ENCODE measurements around the gene MAB21L3.

DNA sequence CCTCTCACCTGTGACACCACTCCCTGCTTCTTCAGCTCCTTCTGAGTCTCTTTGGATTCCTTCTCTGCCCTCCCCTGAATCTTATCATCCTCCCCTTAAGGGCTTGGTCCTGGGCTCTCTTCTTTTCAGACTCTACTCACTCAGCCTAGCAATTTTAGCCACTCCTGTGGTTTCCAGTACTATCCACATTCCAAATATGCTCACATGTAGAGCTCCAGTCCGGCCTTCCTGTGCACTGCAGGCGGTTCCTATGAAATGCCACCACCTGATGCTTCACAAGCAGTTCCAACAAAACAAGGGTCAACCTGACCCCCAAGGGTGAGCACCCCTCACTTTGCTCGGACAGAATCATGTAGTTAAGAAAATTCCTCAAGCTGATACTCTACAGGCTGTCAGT is 35.9 kb downstream of the MAB21L3 start:
- no peak for TF ChIP-seq POLR2AphosphoS5 (IDR thresholded peaks at IDR 0.05; ENCODE audit: insufficient read depth, low read depth, low read length)
- TF ChIP-seq, protein P1, sequence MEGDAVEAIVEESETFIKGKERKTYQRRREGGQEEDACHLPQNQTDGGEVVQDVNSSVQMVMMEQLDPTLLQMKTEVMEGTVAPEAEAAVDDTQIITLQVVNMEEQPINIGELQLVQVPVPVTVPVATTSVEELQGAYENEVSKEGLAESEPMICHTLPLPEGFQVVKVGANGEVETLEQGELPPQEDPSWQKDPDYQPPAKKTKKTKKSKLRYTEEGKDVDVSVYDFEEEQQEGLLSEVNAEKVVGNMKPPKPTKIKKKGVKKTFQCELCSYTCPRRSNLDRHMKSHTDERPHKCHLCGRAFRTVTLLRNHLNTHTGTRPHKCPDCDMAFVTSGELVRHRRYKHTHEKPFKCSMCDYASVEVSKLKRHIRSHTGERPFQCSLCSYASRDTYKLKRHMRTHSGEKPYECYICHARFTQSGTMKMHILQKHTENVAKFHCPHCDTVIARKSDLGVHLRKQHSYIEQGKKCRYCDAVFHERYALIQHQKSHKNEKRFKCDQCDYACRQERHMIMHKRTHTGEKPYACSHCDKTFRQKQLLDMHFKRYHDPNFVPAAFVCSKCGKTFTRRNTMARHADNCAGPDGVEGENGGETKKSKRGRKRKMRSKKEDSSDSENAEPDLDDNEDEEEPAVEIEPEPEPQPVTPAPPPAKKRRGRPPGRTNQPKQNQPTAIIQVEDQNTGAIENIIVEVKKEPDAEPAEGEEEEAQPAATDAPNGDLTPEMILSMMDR (IDR thresholded peaks at IDR 0.05; ENCODE audit: extremely low read depth in 1 of 2, insufficient read depth in 1 of 2, low read depth in 1 of 2, low read length in 2 of 2), result no peak
- TF ChIP-seq JUN (IDR thresholded peaks at IDR 0.05; ENCODE audit: borderline replicate concordance, insufficient read depth, insufficient read length, low read depth), result no peak
- no peak for TF ChIP-seq POLR2A (IDR thresholded peaks at IDR 0.05; ENCODE audit: low read depth, low read length)
- TF ChIP-seq FOS (IDR thresholded peaks at IDR 0.05; ENCODE audit: borderline replicate concordance, insufficient read depth, low read length), result no peak
- TF ChIP-seq EZH2 (IDR thresholded peaks at IDR 0.05; ENCODE audit: borderline replicate concordance, low read depth, low read length, severe bottlenecking), result no peak
- TF ChIP-seq MYC (IDR thresholded peaks at IDR 0.05; ENCODE audit: low read depth, low read length), result no peak

Data from endothelial cell of umbilical vein (primary cell).